GM21528 (cell line): Measurements from ENCODE around the gene PGAP6.
"Not testable (repeated sequence)": the region's sequence is repeated elsewhere in the genome, so short reads cannot be mapped to it uniquely, and the experiment has no call there.

ENCODE experiments used
- ATAC-seq: cut with Tn5 transposase; IDR thresholded peaks from one replicate; pipeline ENCODE4 v1.9.1; 2021; ENCODE audit warnings: mild to moderate bottlenecking, moderate library complexity; ENCODE audit not compliant: unreplicated experiment, low FRiP score

Gene PGAP6

DNA sequence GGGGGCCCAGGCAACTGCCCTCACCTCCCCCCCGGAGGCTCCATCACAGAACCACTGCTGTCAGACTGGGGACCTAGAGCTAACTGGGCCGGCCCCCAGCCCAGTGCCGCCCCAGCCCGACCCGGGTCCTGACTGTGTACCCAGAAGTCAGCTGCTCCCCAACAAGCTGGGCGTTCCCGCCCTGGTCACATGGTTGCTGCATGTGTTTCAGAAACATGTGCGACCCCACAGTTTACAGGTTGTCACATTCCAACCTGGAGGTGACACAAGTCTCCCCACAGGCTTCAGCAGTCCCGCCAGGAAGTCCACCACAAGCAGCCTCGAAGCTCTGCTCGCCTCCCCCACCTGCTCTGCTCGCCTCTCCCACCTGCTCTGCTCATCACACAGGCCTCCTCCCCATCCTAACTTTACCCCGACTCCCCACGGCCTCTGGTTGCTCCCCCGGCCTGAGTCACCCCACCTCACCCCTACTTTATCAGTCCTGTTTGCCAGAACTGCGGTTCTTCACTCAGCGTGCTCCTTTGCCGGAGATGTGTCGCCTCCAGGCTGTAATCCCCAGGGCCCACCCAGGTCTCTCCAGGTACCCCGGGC, 12.4 kb downstream of the PGAP6 start:
- no peak for ATAC-seq

- ATAC-seq, result no peak
Observed at GRCh38 chr16:368388-369158, 13.2 kb downstream of the PGAP6 start.

GRCh38 chr16:367333-367903, 14.4 kb downstream of the PGAP6 start:
- ATAC-seq, result no peak

DNA sequence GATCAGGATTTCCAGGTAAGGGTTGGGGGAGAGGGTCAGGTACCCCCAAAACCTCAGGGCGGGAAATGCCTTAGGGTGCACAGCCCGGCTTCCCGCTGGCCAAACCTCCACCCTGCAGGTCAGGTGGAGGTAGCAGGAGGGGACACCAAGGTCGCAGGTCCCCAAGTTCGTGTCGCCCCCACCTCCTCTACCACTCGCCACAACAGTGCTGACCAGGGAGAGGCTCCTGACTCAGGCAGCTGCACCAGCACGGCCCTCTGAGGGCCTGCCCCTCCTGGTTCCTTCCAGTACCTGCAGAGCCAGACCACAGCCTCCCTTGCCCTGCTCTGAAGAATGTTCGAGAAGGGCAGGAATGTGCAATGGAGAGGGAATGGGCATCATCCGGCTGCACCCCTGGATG, 15.3 kb downstream of the PGAP6 start:
- no peak for ATAC-seq

GRCh38 chr16:364595-365491, 16.9 kb downstream of the PGAP6 start:
- no peak for ATAC-seq

GRCh38 chr16:363766-364490, 17.9 kb downstream of the PGAP6 start:
- no peak for ATAC-seq

- ATAC-seq, result no peak
Observed at GRCh38 chr16:363110-363765, 18.5 kb downstream of the PGAP6 start.

- not testable (repeated sequence) for ATAC-seq
Observed at GRCh38 chr16:362702-362999, 19.1 kb downstream of the PGAP6 start.

DNA sequence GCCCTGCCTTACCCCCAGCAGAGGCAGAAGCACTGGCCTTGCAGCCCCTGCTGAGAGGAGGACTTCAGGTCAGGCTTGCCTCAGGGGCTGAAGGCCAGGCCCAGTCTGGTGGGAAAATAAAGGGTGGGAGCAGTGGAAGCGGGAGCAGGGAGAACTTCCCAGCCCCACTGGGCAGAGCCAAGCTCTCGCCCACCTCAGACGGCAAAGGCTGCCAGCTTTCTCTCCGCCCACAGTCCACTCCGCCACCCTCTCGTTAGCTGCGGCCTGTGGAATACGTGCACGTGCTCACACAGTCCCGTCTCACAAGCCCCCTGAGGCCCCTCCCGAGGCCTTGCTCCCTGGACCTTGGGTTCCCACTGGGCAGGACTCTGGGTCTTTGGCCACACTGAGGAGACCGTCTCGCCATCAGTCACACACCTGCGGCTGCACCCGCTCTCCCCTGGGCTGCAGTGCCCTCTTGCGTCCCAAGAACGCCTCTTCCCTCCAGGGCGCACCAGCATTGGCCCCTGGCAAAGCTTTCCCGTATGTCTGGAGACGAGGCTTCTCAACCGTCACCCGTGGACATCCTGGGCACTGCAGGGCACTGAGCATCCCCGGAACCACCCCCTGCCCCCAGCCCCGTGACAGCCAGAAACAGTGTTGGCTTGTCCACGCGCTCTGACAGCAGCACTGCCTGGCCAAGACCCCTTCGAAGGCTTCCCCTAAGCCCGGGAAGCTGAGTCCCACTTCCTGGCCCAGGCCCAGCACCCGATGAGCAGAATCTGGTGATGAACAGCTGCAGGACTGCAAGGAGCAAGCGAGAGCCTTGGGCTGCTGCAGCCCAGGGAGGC, 19.7 kb downstream of the PGAP6 start:
- ATAC-seq, result no peak

- ATAC-seq, result no peak
Observed at GRCh38 chr16:361341-361871, 20.4 kb downstream of the PGAP6 start.

DNA sequence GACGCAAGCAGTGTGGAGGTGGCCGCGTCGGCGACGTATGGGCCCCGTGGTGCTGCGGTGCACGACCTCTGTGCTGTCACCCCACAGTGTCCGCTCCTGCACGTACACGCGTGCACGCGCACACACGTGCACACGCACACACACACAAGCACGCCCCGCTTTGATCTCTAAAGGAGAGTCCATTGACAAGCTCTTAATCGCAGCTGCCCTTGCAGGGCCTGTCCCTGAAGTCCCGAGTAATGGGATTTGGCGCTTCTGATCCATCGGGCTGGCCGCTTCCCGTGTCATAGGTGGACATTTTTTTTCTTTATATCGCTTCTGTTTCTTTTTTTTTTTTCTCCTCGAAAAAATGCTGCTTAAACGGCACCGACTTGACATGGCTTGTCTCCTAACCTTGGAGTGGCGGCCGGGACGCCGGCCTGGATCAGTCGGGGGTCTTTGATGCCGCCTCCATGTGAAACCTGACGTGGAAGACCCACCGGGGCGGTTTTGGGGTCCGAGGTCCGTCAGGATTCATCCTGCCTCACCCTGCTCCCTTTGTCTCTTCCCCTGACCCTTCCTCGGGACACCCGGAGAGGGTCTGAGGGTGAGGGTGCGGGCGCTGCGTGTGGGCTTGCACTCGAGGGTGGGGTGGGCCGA, 21.0 kb downstream of the PGAP6 start:
- ATAC-seq, result no peak

GRCh38 chr16:359871-360697, 21.7 kb downstream of the PGAP6 start:
- no peak for ATAC-seq

GRCh38 chr16:359067-359763, 22.6 kb downstream of the PGAP6 start:
- no peak for ATAC-seq

DNA sequence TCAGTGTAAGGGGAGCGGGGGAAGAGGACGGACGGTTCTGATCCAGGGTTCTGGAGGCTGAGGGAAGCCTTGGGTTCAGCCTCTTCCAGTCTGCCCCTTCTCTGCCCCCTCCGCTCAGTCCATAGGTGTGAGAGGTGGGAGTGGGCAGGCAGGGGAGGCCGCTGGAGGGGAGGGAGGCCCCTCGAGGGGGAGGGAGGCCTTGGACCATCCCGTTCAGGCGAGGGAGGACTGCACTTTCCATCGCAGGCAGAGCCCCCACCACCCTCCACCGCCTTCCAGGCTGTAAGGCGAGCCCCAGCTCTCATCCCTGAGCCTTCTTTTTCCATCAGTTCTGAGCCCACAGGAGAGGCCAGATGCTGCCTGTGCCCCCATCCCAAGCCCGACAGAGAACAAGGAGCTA, 25.0 kb downstream of the PGAP6 start:
- no peak for ATAC-seq

GRCh38 chr16:354971-355461, 26.8 kb downstream of the PGAP6 start:
- no peak for ATAC-seq

DNA sequence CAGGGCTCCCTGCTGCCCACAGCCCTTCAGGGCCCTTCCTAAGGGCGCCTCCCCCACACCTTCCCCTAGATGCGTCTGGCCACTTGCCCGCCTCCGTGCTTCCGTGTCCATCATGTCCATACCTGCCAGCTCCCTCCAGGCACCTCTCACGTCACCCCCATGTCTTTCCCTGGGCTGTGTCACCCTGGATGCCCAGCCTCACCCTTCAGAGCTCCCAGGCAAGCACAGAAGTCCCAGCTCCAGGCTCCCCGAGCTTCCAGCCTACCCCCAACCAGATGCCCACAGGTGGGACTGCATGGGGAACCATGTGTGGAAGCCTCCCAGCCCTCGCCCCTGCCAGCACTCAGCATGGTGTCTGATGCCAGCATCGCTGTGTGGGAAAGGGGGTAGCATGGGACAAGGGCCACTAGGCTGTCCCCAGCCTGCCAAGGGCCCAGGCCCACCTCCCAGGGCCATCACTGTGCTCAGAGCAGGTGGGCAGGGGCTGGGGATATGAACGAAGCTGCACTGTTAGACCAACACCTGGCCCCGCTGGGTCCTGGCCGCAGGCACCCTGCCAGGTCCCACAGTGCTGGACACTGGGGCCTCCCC, 27.4 kb downstream of the PGAP6 start:
- no peak for ATAC-seq
